B cell (primary cell): ENCODE measurements around the gene DEDD2. TPM values are rescaled to one million over a fixed set of nuclear protein-coding genes. Genes with fewer than 3 reads are reported as not detected.

Experiments used
- ATAC-seq: fragments of 200-7000 bp; cut with Tn5 transposase; one replicate; pipeline ENCODE4 v1.10.0; 2021; ENCODE audit warnings: low read depth, mild to moderate bottlenecking, moderate number of reproducible peaks, moderate library complexity
- CTCF ChIA-PET: fragments of 350-600 bp; sonication (Branson Sonifier 250); formaldehyde crosslinking; loops from one replicate; lab custom pipeline; 2021; ENCODE audit warnings: antibody characterized with exemption, inconsistent platforms; lab: Charles Lee
- POLR2A ChIA-PET: fragments of 350-600 bp; sonication (Branson Sonifier 250); formaldehyde crosslinking; loops from one replicate; lab custom pipeline; 2021; ENCODE audit warnings: antibody characterized with exemption; lab: Charles Lee
- DNase-seq: peaks from one replicate; pipeline ENCODE4 v3.0.0; 2013
- H2AFZ ChIP-seq: 2 replicates; pipeline ENCODE4 v1.6.1; 2012; ENCODE audit warnings: mild to moderate bottlenecking, low read depth, low read length; ENCODE audit not compliant: insufficient read depth, poor library complexity, severe bottlenecking
- H3K27ac ChIP-seq, 2 donors: 1 replicate in 1 of 2; 2 replicates in 1 of 2; pipeline ENCODE4 v1.5.1; 2012 to 2013; ENCODE audit warnings: low read length in 2 of 2, mild to moderate bottlenecking in 2 of 2, moderate library complexity in 1 of 2
- H3K27me3 ChIP-seq, 4 experiments: fragments of 200-600 bp in 1 of 4; sonication (generic) in 1 of 4; replicated peaks in 1 of 4; 1 replicate in 2 of 4; 2 replicates in 2 of 4; pipeline versions ENCODE4 v1.6.1 to v1.7.0; 2013 to 2016; ENCODE audit warnings: low read length in 3 of 4, mild to moderate bottlenecking in 2 of 4, mixed read lengths in 1 of 4, moderate library complexity in 1 of 4; ENCODE audit not compliant: insufficient read depth in 4 of 4, control insufficient read depth in 3 of 4; ENCODE audit errors: control extremely low read depth in 1 of 4
- H3K36me3 ChIP-seq, 2 experiments: replicated peaks in 1 of 2; 1 replicate in 1 of 2; 2 replicates in 1 of 2; pipeline versions ENCODE4 v1.6.1 to v1.7.1; 2013; ENCODE audit warnings: low read length in 1 of 2; ENCODE audit not compliant: insufficient read depth in 2 of 2, control insufficient read depth in 1 of 2; ENCODE audit errors: control extremely low read depth in 1 of 2, extremely low read depth in 1 of 2
- H3K4me1 ChIP-seq, 2 donors: fragments of 200-600 bp in 1 of 2; sonication (generic) in 1 of 2; 1 replicate in 1 of 2; 2 replicates in 1 of 2; pipeline versions ENCODE4 v1.5.1 to v1.6.1; 2013 to 2017; ENCODE audit warnings: low read length in 2 of 2; ENCODE audit not compliant: control insufficient read depth in 2 of 2, insufficient read depth in 2 of 2
- H3K4me2 ChIP-seq: replicated peaks from 2 replicates; pipeline ENCODE3; 2012; ENCODE audit warnings: mild to moderate bottlenecking, low read depth, low read length; ENCODE audit not compliant: poor library complexity, severe bottlenecking
- H3K4me3 ChIP-seq, 5 experiments: fragments of 200-600 bp in 1 of 5; sonication (generic) in 1 of 5; 1 replicate in 3 of 5; 2 replicates in 2 of 5; pipeline versions ENCODE4 v1.5.1 to v1.7.0; 2011 to 2016; ENCODE audit warnings: low read length in 4 of 5, mild to moderate bottlenecking in 4 of 5, low read depth in 2 of 5, control low read depth in 1 of 5, moderate library complexity in 1 of 5; ENCODE audit not compliant: insufficient read depth in 1 of 5; ENCODE audit errors: control extremely low read depth in 1 of 5, extremely low read depth in 1 of 5
- H3K79me2 ChIP-seq: fragments of 200-600 bp; sonication (generic); one replicate; pipeline ENCODE4 v1.6.0; 2016; ENCODE audit warnings: low read length; ENCODE audit not compliant: control insufficient read depth, insufficient read depth
- H3K9ac ChIP-seq: fragments of 200-600 bp; sonication (generic); 2 replicates; pipeline ENCODE4 v1.6.1; 2017; ENCODE audit warnings: mild to moderate bottlenecking, low read length, moderate library complexity
- H3K9me3 ChIP-seq, 3 donors: one replicate each; pipeline versions ENCODE4 v1.6.1 to v1.7.1; 2013; ENCODE audit warnings: low read length in 2 of 3; ENCODE audit not compliant: control insufficient read depth in 2 of 3, insufficient read depth in 1 of 3; ENCODE audit errors: control extremely low read depth in 1 of 3
- H4K20me1 ChIP-seq: 2 replicates; pipeline ENCODE4 v1.6.0; 2012; ENCODE audit warnings: mild to moderate bottlenecking, low read length; ENCODE audit not compliant: insufficient read depth, control insufficient read depth, poor library complexity, severe bottlenecking
- H3K27ac Mint-ChIP-seq: one replicate; pipeline ENCODE4 v1.8.0; 2021; ENCODE audit warnings: mixed read lengths
- H3K27me3 Mint-ChIP-seq: one replicate; pipeline ENCODE4 v1.8.0; 2021; ENCODE audit warnings: mixed read lengths
- H3K4me1 Mint-ChIP-seq: one replicate; pipeline ENCODE4 v1.8.0; 2021; ENCODE audit warnings: mixed read lengths
- H3K4me3 Mint-ChIP-seq: one replicate; pipeline ENCODE4 v1.8.0; 2021; ENCODE audit warnings: mixed read lengths
- H3K9me3 Mint-ChIP-seq: one replicate; pipeline ENCODE4 v1.8.0; 2022; ENCODE audit warnings: mixed read lengths; ENCODE audit not compliant: insufficient read depth
- CTCF ChIP-seq: fragments of 200-600 bp; IDR thresholded peaks from one replicate; pipeline ENCODE4 v1.8.0; 2022; ENCODE audit warnings: antibody characterized with exemption, mild to moderate bottlenecking
- EZH2 ChIP-seq: IDR thresholded peaks from 2 replicates; pipeline ENCODE4 v1.6.1; 2012; ENCODE audit warnings: borderline replicate concordance, low read depth, mild to moderate bottlenecking, moderate library complexity, low read length; ENCODE audit not compliant: insufficient read depth, poor library complexity, severe bottlenecking
- WGBS: methylation state at CpG from one replicate; pipeline ENCODE4 v1.1.5; 2013; ENCODE audit warnings: missing lambda C conversion rate; ENCODE audit not compliant: insufficient coverage; 5-methylcytosine and 5-hydroxymethylcytosine counted together
- intact Hi-C: fragments of 100-400 bp; cut with micrococcal nuclease; formaldehyde crosslinking; loops from one replicate; pipeline ENCODE4 v1.10.0; 2022
- polyA plus RNA-seq: library from polyadenylated mRNA; depleted of rRNA; stranded (reverse); fragments of >200 nt; gene quantifications from 2 replicates; pipeline ENCODE4 v1.2.3, GENCODE V29; 2012
- total RNA-seq, 2 donors: library from RNA; stranded (reverse); fragments of 120-200 nt in 1 of 2; gene quantifications; 1 replicate in 1 of 2; 2 replicates in 1 of 2; pipeline versions ENCODE4 v1.2.3 to v1.2.4, GENCODE V29; 2013 to 2022

DEDD2 gene
- total and polyA plus RNA-seq, 2 donors (not counting 1 experiment from before 2014, with no cell fraction given), result 52.8 to 90.6 TPM

- H3K4me2 ChIP-seq, result peak overlapping the region; percentile 85
Observed at GRCh38 chr19:42242069-42242511, 24.6 kb upstream of the DEDD2 start.

More at GRCh38 chr19:42242069-42242511, 24.6 kb upstream of the DEDD2 start:
- intact Hi-C loops, result loop anchor here (1.0 to 2.0 kb wide), 6 partner anchors 22 to 134 kb away; partner anchors contain the start of gene ZNF526
- Histone ChIP-seq H3K9me3 (peaks cover 0 to 4% (median 0%) of the 10 kb centered on the region in 3 donors), H2AFZ (peak overlapping the region; percentile 76), H3K36me3 (peaks cover 0 to 18% of the 10 kb centered on the region in 2 experiments), H3K4me1 (peaks cover 30 to 44% of the 10 kb centered on the region in 2 donors), H3K4me3 (peak overlapping the region; percentile 18 to 88 (median 67)), H3K27me3 (no peaks in the 10 kb centered on the region), H3K27ac (peak overlapping the region; percentile 48 to 88), H4K20me1 (peaks cover 44% of the 10 kb centered on the region), H3K79me2 (peaks cover 46% of the 10 kb centered on the region), H3K9ac (peak overlapping the region; percentile 77)
- peak overlapping the region; percentile 86 for H3K4me3 Mint-ChIP-seq
- no peaks in the 10 kb centered on the region for H3K9me3 Mint-ChIP-seq
- no peak for TF ChIP-seq EZH2
- TF ChIP-seq CTCF, result no peak
- ATAC-seq (no peak), DNase-seq (no peak)
- H3K4me1 Mint-ChIP-seq, result peaks cover 59% of the 10 kb centered on the region
- H3K27ac Mint-ChIP-seq, result peak overlapping the region; percentile 91
- CTCF ChIA-PET, result interaction anchor here (0.9 to 8.9 kb wide), 11 partner anchors 9 to 133 kb away, joined by 3 to 89 read pairs (median 5); partner anchors contain the start of genes POU2F2 and ZNF526
- no peaks in the 10 kb centered on the region for H3K27me3 Mint-ChIP-seq
- POLR2A ChIA-PET, result interaction anchor here (0.5 to 2.5 kb wide), 7 partner anchors 9 to 1957 kb away, joined by 3 to 23 read pairs (median 9); partner anchors contain the start of genes AKT2, PAFAH1B3, PRR19 and ZNF526
- WGBS, result under 1% methylated on average over 48 of the region's 49 CpGs
